Stimulated activated CD8-positive, alpha-beta memory T cell treated with anti-CD3 and anti-CD28 coated beads, Interleukin-4, amount 100 ng/mL, for 1 hour (primary cell): Measurements from ENCODE around the gene OLAH.
"Not testable (repeated sequence)": the region's sequence is repeated elsewhere in the genome, so short reads cannot be mapped to it uniquely, and the experiment has no call there.

ENCODE experiments used
- DNase-seq, 2 donors: peaks; one replicate each; pipeline ENCODE4 v3.0.0-alpha.2; 2020; ENCODE audit warnings: low read depth in 2 of 2, low spot score in 1 of 2

Gene OLAH

DNA sequence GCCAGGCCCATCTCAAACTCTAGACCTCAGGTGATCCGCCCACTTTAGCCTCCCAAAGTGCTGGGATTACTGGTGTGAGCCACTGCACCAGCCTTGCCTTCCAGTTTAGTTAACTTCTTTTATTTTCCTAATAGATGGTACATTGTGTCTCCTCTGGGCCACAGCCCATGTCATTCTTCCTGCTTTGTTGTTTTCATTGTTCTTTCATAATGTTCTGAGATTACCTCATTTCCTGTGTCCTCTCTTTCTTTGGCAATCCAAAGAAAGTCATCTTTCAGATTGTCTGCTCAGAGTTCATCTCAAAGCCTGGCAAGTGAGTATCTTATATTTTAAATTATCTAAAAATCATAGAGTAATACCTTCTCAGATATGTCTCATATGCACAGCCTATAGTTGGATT lies at the start of gene OLAH:
TSS of gene OLAH (plus strand) at position 270 of the 400 bp plus-strand sequence. CDS start 3,346 bp downstream, outside the sequence.
- DNase-seq: no peak

DNA sequence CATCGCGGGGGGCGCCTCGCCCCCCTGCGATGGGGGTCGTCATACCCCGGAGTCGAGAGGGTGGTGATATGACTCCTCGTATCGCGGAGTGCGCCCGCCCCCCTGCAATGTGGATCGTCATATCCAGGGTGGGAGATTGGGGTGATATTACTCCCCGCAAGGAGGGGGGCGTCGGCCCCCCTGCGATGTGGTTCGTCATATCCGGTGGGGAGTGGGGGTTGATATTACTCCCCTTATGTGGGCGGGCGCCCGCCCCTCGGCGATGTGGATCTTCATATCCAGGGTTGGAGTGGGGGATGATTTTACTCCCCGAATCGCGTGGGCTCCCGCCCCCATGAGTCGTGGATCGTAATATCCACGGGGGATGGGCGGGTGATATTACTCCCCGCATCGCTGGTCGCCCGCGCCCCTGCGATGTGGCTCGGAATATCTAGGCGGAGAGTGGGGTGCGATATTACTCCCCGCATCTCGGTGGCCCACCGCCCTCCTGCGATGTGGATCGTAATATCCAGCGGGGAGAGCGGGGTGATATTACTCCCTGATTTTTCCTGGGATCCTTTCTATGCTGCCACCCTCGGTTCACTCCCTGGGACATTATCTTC lies 47.7 kb upstream of the OLAH start:
- no peak for DNase-seq

DNA sequence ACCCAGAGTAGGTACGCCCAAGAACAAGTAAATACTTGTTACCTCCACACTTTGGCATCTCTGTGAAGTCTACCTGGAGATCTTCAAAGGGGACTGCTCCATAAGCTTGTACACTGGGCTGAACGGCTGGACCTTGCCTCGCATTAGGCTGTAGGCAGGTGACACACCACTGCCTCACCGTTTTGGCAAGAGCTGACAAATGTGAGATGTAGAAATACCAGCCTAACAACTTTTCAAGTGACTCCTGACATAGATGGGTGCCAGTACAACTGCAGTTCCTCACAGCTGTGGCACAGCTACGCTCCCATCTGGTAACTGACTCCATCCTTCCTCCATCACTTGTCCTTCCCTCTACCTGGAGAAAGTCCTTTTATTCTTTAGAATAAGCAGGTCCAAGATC lies 30.2 kb upstream of the OLAH start:
- not testable (repeated sequence) for DNase-seq

DNA sequence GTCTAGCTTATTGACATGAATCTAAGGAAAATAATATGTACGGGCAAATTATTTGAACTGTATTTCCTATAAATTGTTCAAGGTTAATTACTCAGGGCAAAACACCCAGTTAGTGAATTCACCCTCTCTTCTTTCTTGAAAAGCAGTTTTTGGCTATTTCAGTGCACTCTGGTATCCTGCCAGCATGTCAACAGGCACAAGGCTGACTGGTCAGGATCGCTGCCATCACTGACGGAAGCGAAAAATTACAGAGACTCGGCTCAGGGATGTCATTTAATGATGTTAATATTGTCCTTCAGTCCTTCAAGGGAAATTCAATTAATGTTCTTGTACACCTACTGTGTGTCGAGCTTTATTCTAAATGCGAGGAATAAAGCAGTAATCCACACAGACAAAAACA lies 28.3 kb upstream of the OLAH start:
- DNase-seq: no peak

DNA sequence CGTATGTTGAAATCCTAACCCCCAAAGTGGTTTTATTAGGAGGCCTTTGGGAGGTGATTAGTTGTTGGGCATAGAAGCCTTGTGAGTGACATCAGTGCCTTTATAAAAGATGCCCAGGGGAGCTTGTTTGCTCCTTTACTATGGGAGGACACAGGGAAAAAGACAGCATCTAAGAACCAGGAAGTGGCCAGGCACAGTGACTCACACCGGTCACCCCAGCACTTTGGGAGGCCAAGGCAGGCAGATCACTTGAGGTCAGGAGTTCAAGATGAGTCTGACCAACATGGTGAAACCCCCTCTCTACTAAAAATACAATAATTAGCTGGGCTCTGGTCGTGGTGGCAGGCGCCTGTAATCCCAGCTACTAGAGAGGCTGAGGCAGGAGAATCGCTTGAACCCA lies 22.8 kb upstream of the OLAH start:
- DNase-seq: not testable (repeated sequence)

DNA sequence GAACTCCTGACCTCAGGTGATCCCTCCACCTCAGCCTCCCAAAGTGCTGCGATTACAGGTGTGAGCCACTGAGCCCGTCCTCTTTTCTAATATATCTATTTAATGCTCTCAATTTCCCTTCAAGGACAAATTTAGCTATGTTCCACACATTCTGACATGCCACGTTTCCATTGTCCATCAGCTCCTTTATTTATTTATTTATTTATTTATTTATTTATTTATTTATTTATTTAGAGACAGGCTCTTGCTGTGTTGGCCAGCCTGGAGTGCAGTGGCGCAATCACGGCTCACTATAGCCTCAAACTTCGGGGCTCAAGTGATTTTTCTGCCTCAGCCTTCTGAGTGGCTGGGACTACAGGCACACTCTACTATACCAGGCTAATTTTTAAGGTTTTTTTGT lies 20.7 kb upstream of the OLAH start:
- DNase-seq: not testable (repeated sequence)

DNA sequence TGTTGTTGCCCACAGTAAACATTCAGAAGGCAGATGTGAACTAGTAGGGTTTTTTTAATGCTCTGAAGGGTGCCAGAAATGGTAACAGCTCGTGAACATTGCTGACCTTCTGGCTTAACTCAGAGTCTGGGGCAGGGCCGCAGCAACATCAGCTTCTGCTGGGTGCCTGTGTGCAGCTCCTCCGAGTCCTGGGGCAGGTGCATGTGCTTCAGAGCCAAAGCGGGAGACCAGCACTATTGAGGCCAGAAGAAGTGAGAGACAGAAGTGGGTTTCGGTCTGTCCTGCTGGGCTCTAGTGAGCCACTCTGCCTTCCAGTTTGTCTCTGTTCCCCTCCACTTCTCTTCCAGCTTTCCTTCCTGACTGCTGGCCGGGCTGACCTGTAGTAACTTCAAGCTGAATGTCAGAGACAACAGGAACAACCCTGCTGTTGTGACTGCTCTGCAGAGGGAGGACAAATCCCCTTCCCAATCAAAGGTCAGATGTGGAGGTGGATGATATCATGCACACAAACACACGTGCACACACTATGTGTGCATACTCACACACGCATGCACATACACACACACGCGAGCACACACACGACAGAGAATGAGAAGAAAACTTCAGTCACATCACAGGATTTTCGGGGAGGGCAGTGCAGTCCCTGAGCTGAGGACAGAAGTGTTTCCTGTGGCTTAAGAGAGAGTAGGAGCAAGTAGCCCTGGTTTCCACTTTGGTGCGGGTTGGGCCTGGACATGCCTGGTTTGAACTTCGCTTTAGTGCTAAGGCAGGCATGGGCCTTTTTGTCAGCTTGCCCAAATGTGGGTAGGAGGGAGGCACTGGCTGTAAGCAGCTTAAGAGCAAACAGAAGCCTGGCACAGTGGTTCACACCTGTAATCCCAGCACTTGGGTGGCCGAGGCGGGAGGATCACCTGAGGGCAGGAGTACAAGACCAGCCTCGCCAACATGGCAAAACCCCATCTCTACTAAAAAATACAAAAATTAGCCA lies 19.4 kb upstream of the OLAH start:
- DNase-seq: not testable (repeated sequence)

DNA sequence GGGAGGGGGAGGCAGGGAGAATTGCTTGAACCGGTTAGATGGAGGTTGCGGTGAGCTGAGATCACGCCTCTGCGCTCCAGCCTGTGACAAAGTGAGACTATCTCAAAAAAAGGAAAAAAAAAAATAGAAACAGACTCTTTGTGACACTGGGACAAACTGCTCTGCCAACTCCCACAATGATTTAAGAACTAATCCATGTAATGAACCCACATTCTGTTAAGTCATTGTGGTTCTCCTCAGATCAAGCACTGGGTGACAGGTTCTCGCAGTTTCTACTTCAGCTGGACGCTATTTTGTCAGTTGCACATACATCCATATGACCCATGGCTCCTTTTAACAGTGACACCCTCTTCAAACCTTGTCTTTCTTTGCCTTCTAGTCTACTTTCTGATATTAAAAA lies 18.7 kb upstream of the OLAH start:
- DNase-seq: not testable (repeated sequence)

DNA sequence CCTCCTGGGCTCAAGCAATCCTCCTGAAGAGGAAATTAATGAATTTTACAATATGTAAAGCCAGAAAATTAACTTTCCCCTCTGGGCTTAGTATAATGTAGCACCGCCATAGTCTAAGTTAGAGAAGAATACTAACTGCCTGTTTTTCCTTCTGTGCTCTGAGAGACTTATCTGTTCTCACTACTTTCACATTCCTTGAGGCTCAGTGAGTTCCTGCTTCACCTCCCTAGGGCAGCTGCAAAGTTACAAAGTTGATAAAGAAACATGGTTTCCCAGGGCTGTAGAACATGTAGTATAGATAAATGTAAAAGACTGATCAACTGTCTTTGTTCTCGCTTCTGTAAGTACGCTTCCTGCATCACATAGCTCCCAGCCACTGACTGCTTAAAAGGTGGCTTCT lies 16.0 kb upstream of the OLAH start:
- no peak for DNase-seq

DNA sequence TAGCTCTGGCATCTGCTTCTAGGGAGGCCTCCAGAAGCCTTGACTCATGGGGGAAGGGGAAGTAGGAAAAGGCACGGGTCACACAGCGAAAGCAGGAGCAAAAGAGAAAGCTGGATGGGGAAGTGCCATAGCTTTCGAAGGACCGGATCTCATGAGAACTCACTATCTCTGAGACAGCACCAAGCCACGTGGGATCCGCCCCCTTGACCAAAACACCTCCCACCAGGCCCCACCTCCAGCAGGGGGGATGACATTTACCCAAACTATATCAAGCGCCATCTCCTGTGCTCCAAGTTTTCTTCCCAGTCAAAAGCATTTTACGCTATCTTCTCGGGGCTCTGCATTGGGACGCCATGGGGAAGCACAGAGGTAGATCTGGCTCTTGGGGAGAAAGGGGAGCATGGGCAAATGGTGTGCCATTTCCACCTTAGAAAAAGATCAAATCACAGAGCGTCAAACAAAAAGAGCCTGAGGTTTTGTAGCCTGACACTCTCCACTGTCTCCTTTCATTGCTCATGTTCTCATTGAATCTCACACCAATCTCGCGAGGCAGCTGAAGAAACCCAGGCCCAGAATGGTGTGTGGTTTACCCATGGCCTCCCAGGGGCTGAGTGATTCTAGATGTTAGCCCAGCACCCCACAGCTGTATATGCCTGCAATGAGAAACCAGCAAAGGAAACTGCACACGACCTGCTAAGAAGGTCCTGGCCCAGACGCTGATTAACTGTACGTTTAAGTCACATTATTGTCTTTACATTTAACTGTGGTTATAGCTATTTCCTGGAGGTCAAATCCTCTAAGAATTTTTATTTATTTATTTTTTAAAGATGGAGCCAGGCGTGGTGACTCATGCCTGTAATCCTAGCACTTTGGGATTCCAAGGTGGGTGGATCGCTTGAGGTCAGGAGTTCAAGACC lies 8.1 kb upstream of the OLAH start:
- DNase-seq: no peak

DNA sequence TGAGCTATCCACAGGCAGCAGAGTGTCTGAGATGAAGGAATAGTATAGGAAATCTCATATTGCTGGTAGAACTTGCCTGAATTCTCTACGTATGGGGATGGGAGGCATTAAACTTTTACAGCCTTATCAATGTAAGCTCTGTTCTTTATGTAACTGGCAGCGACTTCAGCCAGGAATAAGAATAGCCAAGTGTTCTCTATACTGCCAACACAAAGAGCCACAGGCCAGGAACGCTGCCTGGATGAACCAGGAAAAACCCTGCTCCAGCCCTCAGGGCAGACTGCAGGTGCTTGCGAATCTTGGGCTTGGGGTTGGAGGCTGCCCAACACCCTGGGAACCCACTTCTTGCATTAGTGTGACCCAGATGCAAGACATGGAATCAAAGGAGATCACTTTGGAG lies 6.1 kb upstream of the OLAH start:
- DNase-seq: no peak

DNA sequence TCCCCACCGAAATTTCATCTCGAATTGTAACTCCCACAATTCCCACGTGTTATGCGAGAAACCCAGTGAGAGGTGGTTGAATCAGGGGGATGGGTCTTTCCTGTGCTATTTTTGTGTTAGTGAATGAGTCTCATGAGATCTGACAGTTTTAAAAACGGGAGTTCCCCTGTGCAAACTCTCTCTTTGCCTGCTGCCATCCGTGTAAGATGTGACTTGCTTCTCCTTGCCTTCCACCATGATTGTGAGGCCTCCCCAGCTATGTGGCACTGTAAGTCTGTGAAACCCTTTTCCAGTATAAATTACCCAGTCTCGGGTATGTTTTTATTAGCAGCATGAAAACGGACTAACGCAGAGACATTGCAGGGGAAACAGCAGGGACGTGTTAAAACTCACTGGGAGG lies 5.3 kb upstream of the OLAH start:
- DNase-seq: no peak

DNA sequence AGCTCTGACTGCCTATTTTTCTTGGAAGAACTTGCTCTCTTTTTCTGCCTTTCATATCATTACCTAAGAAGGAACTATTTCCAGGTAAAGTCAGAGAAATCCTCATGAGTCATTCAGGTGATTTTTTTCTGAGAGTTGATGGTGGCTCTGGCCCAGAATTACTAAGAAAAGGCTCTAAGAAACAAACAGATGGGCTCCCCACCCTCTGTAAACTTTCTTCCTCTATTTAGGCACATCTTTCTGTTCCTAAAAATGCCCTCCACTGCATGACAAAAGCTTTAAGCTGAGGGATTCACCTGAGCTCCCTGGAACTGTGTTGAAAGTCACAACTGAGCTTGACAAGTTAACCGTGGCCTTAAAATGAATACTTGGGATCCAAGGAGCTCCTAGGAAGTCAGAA lies 1.6 kb downstream of the OLAH start:
- DNase-seq: no peak

DNA sequence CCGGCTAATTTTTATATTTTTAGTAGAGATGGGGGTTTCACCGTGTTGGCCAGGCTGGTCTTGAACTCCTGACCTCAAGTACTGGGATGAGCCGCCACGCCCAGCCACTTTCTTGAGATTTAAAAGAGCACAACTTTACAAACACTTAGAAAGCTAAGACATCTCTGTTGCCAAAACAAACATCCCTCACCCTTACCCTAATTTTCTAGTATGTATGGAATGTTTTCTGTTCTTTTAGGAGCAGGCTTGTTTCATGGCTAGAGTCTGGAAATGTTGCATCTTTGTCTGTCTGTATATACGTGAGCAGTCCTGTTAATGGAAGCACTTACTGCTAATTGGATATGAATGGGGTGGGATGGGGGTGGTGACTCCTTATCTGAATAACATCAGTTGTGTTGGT lies 2.9 kb downstream of the OLAH start:
- DNase-seq: no peak

DNA sequence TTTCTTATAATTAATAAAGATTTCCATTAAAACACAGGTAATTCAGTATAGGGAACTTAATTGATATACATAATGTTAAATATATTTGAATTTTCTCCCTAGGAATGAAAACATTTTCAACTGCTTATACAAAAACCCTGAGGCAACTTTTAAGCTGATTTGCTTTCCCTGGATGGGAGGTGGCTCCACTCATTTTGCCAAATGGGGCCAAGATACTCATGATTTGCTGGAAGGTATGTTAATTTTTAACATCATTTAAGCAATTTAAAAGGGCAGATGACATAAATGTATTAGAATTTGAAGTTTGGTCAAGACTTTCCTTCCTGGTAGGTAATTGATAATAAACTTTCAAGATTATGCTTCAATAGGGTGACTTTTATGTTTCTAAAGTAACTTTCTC lies 5.8 kb downstream of the OLAH start:
- DNase-seq: no peak

DNA sequence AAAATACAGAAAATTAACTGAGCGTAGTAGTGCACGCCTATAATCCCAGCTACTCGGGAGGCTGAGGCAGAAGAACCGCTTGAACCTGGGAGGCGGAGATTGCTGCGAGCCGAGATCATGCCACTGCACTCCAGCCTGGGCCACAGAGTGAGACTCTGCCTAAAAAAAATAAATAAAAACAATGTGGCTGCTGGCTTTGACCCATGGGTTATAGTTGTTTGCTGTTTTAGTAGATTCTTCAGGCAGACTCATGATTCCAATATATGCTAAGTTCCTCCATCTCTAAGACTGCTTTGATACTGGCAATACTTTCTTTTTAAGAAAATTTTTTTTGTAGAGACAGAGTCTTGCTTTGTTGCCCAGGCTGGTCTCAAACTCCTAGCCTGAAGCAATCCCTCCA lies 8.4 kb downstream of the OLAH start:
- DNase-seq: no peak

DNA sequence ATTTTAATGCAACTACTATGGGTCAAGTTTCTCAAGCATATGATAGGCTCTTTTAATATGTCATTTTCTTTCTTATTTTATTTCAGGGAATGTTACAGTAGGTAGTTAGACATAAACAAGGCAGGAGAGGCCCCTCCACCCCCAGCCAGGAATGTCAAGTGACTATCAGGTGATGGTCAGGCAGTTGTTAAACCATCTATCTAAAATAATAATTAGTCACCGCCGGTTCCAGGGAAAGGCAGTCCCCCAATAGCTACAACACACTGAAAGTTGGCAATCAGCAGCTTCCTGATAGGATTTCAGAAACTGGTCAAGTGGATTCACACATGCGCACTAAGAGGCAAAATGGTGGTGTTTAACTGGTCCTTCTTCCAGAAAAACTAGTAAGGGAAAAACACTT lies 9.3 kb downstream of the OLAH start:
- no peak for DNase-seq

DNA sequence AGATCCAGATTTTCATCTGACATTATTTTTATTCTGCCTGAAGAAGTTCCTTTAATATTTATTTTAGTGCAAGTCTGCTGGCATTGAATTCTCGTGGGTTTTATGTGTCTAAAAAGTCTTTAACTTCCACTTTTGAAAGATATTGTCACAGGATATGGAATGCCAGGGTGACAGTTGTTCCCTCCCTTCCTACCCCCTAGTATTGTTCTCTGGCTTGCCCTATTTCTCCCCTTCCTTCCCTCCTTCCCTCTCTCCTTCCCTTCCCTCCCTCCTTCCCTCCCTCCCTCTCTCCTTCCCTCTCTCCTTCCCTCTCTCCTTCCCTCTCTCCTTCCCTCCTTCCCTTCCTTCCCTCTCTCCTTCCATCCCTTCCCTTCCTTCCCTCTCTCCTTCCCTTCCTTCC lies 14.9 kb downstream of the OLAH start:
- DNase-seq: no peak

DNA sequence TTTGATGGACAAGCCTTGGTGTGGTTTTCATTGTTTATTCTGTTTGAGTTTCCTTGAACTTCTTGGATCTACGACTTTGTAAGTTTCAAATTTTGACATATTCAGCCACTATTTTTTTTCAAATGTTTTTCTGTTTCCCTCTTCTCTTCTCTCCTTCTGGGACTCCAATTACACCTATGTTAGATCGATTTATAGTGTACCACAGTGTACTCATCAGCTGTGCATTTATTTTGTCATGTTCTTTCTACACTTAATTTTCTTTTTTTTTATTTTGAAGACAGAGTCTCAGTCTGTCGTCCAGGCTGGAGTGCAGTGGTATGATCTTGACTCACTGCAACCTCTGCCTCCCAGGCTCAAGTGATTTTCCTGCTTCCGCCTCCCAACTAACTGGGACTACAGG lies 16.2 kb downstream of the OLAH start:
- DNase-seq: no peak

DNA sequence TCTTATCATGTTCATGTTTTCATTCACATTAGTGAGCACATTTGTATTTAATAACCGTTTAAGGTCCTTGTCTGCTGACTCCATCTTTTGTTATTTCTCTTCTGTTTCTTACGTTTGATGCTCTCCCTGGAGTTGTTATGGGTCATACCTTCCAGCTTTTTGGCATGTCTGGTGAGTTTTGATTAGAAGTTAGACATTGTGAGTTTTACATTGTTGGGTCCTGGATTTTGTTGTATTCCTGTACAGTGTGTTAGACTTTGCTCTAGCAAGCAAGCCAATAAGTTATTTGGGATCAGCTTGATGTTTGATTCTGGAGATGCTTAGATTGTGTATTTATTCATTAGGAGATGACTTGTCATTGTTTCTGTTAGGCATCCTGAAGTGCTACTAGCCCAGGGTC lies 16.9 kb downstream of the OLAH start:
- no peak for DNase-seq

DNA sequence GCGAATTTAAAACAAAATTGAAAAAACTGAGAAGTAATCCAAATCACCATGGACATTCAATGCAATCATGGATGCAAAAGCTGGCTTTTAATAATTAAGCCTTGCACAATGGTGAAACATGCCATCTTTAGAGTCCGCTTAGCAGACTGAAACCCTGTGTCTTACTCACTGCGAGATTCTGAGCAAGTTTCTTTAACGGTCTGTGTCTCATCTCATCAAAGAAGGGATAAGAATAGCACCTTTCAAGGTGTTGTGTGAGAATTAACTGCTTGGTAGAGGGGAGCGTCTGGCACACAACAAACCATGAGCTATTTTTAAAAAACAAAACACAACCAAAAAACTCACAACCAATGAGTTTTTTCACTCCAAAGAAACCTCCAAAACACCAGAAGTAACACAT lies 23.4 kb downstream of the OLAH start:
- no peak for DNase-seq

DNA sequence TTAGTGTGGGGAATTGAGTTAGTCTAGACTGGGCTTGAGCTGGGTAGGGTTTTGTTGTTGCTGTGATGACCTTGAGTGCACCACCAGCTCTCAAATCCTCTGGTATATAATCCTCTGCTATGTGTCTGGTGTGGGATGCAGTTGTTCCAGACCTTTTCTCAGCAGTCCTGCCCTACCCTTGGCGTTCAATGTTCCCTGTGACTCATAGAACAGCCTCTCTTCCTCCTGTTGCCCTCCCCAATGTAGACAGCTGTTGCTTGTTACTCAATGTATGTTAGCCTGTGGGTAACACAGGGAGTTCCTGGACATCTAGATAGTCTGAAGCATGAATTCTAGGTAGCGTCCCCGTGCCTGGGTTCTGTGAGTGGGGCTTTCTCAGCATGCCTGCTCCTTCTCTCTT lies 25.1 kb downstream of the OLAH start:
- DNase-seq: no peak
